ENCODE measurements around the gene TRPV6. TPM values are rescaled to one million over a fixed set of nuclear protein-coding genes. Genes with fewer than 3 reads are reported as not detected.

TRPV6 gene
- total RNA-seq, 5 donors from 2014 or later (not counting 1 experiment from before 2014, with no cell fraction given), result not detected

DNA sequence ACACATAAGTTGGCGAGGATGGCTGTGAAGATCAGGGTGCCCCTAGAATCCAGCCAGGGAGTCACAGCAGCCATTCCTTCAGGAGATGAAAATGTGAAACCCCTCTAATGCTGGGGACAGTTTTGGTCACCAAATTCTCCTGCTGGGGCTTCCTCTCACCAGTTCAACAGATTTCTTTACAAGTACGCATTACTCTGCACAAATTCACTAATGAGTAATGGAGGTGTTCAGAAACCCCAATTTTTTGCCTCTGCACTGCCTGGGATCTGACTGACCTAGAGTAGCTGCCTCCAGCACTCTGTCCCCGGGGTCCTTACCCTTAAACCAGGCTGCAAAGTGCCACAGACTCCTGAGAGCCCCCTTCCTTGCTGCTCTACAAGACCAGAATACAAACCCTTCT, 31.9 kb upstream of the TRPV6 start:
- H3K4me1 Mint-ChIP-seq, result no peaks in the 10 kb centered on the region
- CTCF ChIA-PET, result no interaction called here
- Histone ChIP-seq H3K4me1 (ENCODE audit: control insufficient read depth in 1 of 2, extremely low read depth in 1 of 2, insufficient read depth in 2 of 2, low read length in 2 of 2) (no peaks in the 10 kb centered on the region), H3K9me3 (no peaks in the 10 kb centered on the region), H3K27me3 (replicated peaks in 1 of 2; ENCODE audit: control insufficient read depth in 2 of 2, extremely low read depth in 1 of 2, insufficient read depth in 2 of 2, low read length in 1 of 2) (peaks cover 0 to 17% of the 10 kb centered on the region in 2 experiments), H3K4me3 (ENCODE audit: control insufficient read depth in 1 of 2, extremely low read depth in 1 of 2, low read length in 1 of 2) (no peak overlapping the region), H3K27ac (ENCODE audit: low read length) (no peak overlapping the region), H3K36me3 (ENCODE audit: control insufficient read depth in 2 of 2, extremely low read depth in 1 of 2, insufficient read depth in 1 of 2, low read length in 1 of 2) (no peaks in the 10 kb centered on the region)
- no CpG with 5 or more reads among the region's 3 CpGs for WGBS (ENCODE audit: insufficient coverage)
- peaks cover 0 to 14% of the 10 kb centered on the region in 2 donors for H3K27me3 Mint-ChIP-seq
- no peaks in the 10 kb centered on the region for H3K36me3 Mint-ChIP-seq
- no peak overlapping the region for H3K4me3 Mint-ChIP-seq
- DNase-seq (no peak), ATAC-seq (replicated peaks in 1 of 4) (no peak)
- POLR2A ChIA-PET, result no interaction called here
- no peaks in the 10 kb centered on the region for H3K9me3 Mint-ChIP-seq
- H3K27ac Mint-ChIP-seq, result no peak overlapping the region

GRCh38 chr7:142916508-142916907, 31.0 kb upstream of the TRPV6 start:
- Histone ChIP-seq H3K27me3 (replicated peaks in 1 of 2; ENCODE audit: control insufficient read depth in 2 of 2, extremely low read depth in 1 of 2, insufficient read depth in 2 of 2, low read length in 1 of 2) (peaks cover 0 to 17% of the 10 kb centered on the region in 2 experiments), H3K27ac (ENCODE audit: low read length) (no peak overlapping the region), H3K9me3 (no peaks in the 10 kb centered on the region), H3K4me1 (ENCODE audit: control insufficient read depth in 1 of 2, extremely low read depth in 1 of 2, insufficient read depth in 2 of 2, low read length in 2 of 2) (no peaks in the 10 kb centered on the region), H3K4me3 (ENCODE audit: control insufficient read depth in 1 of 2, extremely low read depth in 1 of 2, low read length in 1 of 2) (no peak overlapping the region), H3K36me3 (ENCODE audit: control insufficient read depth in 2 of 2, extremely low read depth in 1 of 2, insufficient read depth in 1 of 2, low read length in 1 of 2) (no peaks in the 10 kb centered on the region)
- no peaks in the 10 kb centered on the region for H3K4me1 Mint-ChIP-seq
- peaks cover 1 to 18% of the 10 kb centered on the region in 2 donors for H3K27me3 Mint-ChIP-seq
- no CpG with 5 or more reads among the region's 2 CpGs for WGBS (ENCODE audit: insufficient coverage)
- no peaks in the 10 kb centered on the region for H3K36me3 Mint-ChIP-seq
- H3K27ac Mint-ChIP-seq, result no peak overlapping the region
- ChIA-PET CTCF (interaction anchor here in 1 of 2 donors (0.6 kb wide), 1 partner anchor 417 kb away, joined by 4 read pairs; no protein-coding TSS in a partner anchor), POLR2A (no interaction called here)
- no peak overlapping the region for H3K4me3 Mint-ChIP-seq
- ATAC-seq (replicated peaks in 1 of 4), result no peak
- no peak for DNase-seq
- H3K9me3 Mint-ChIP-seq, result no peaks in the 10 kb centered on the region

- no peak for ATAC-seq (replicated peaks in 1 of 4)
- H3K4me1 Mint-ChIP-seq, result no peaks in the 10 kb centered on the region
- H3K4me3 ChIP-seq (ENCODE audit: control insufficient read depth in 1 of 2, extremely low read depth in 1 of 2, low read length in 1 of 2), result no peak overlapping the region
- H3K36me3 Mint-ChIP-seq, result no peaks in the 10 kb centered on the region
- ChIA-PET CTCF (interaction anchor here in 1 of 2 donors (0.6 kb wide), 1 partner anchor 197 kb away, joined by 4 read pairs; no protein-coding TSS in a partner anchor), POLR2A (no interaction called here)
- H3K27me3 ChIP-seq (replicated peaks in 1 of 2; ENCODE audit: control insufficient read depth in 2 of 2, extremely low read depth in 1 of 2, insufficient read depth in 2 of 2, low read length in 1 of 2), result peaks cover 0 to 21% of the 10 kb centered on the region in 2 experiments
- no peak overlapping the region for H3K4me3 Mint-ChIP-seq
- H3K27ac Mint-ChIP-seq, result no peak overlapping the region
- no peaks in the 10 kb centered on the region for H3K9me3 ChIP-seq
- peaks cover 8 to 20% of the 10 kb centered on the region in 2 donors for H3K27me3 Mint-ChIP-seq
- no peak overlapping the region for H3K27ac ChIP-seq (ENCODE audit: low read length)
- no peaks in the 10 kb centered on the region for H3K36me3 ChIP-seq (ENCODE audit: control insufficient read depth in 2 of 2, extremely low read depth in 1 of 2, insufficient read depth in 1 of 2, low read length in 1 of 2)
- H3K9me3 Mint-ChIP-seq, result no peaks in the 10 kb centered on the region
- no peaks in the 10 kb centered on the region for H3K4me1 ChIP-seq (ENCODE audit: control insufficient read depth in 1 of 2, extremely low read depth in 1 of 2, insufficient read depth in 2 of 2, low read length in 2 of 2)
- no peak for DNase-seq
- WGBS (ENCODE audit: insufficient coverage), result 80% methylated on average over 3 of the region's 8 CpGs
Measured at GRCh38 chr7:142915315-142915714, 29.8 kb upstream of the TRPV6 start.

DNA sequence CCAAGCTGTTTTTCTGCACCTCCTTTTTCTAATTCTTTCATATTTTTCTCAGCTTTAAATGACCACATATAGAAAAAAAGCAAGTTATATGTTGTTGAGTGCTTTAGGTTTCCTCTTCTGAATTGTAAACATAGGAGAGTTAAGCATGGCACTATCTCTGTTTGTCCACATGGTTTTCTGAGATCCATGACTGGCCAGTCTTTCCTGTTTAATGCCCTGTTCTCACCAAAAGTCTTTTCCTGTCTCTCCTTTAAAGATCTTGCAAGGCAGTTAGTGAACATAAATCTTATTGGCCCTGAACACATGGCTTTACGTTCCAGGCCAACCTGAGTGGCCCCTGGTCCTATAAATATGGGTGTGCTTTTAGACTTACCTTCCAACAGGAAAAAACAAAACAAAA, 28.6 kb upstream of the TRPV6 start:
- H3K27me3 Mint-ChIP-seq, result peaks cover 15 to 25% of the 10 kb centered on the region in 2 donors
- ChIA-PET POLR2A (no interaction called here), CTCF (no interaction called here)
- no peaks in the 10 kb centered on the region for H3K36me3 Mint-ChIP-seq
- no peaks in the 10 kb centered on the region for H3K9me3 Mint-ChIP-seq
- peaks cover 0 to 26% of the 10 kb centered on the region in 2 experiments for H3K27me3 ChIP-seq (replicated peaks in 1 of 2; ENCODE audit: control insufficient read depth in 2 of 2, extremely low read depth in 1 of 2, insufficient read depth in 2 of 2, low read length in 1 of 2)
- H3K4me3 ChIP-seq (ENCODE audit: control insufficient read depth in 1 of 2, extremely low read depth in 1 of 2, low read length in 1 of 2), result no peak overlapping the region
- H3K36me3 ChIP-seq (ENCODE audit: control insufficient read depth in 2 of 2, extremely low read depth in 1 of 2, insufficient read depth in 1 of 2, low read length in 1 of 2), result no peaks in the 10 kb centered on the region
- no CpG with 5 or more reads among the region's 1 CpG for WGBS (ENCODE audit: insufficient coverage)
- no peaks in the 10 kb centered on the region for H3K9me3 ChIP-seq
- H3K4me1 ChIP-seq (ENCODE audit: control insufficient read depth in 1 of 2, extremely low read depth in 1 of 2, insufficient read depth in 2 of 2, low read length in 2 of 2), result no peaks in the 10 kb centered on the region
- H3K4me1 Mint-ChIP-seq, result no peaks in the 10 kb centered on the region
- no peak overlapping the region for H3K27ac Mint-ChIP-seq
- no peak overlapping the region for H3K27ac ChIP-seq (ENCODE audit: low read length)
- H3K4me3 Mint-ChIP-seq, result no peak overlapping the region
- DNase-seq (no peak), ATAC-seq (replicated peaks in 1 of 4) (no peak)

DNA sequence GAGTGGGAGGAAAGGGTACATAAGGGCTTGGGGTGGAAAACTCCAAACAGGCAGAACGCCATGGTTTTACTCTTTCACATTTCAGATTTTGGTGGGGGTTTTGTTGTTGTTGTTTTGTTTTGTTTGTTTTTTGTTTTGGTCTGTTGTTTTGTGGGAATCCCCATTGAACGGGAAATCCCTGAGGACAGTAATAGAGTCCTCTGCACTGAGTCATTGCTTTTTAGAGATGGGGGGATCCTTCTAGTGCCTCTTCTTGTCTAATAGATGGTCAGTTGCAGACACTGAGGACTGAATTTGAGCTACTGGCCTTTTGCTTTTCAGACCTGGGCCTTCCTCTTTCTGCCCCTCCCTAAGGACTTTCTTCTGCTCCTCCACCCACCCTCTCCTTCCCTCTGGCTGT, 28.0 kb upstream of the TRPV6 start:
- Histone ChIP-seq H3K9me3 (no peaks in the 10 kb centered on the region), H3K4me3 (ENCODE audit: control insufficient read depth in 1 of 2, extremely low read depth in 1 of 2, low read length in 1 of 2) (no peak overlapping the region), H3K36me3 (ENCODE audit: control insufficient read depth in 2 of 2, extremely low read depth in 1 of 2, insufficient read depth in 1 of 2, low read length in 1 of 2) (no peaks in the 10 kb centered on the region), H3K27ac (ENCODE audit: low read length) (no peak overlapping the region), H3K4me1 (ENCODE audit: control insufficient read depth in 1 of 2, extremely low read depth in 1 of 2, insufficient read depth in 2 of 2, low read length in 2 of 2) (no peaks in the 10 kb centered on the region), H3K27me3 (replicated peaks in 1 of 2; ENCODE audit: control insufficient read depth in 2 of 2, extremely low read depth in 1 of 2, insufficient read depth in 2 of 2, low read length in 1 of 2) (peaks cover 0 to 24% of the 10 kb centered on the region in 2 experiments)
- DNase-seq, result no peak
- ChIA-PET CTCF (interaction anchor here in 1 of 2 donors (0.6 kb wide), 1 partner anchor 93 kb away, joined by 3 read pairs; no protein-coding TSS in a partner anchor), POLR2A (no interaction called here)
- Mint-ChIP-seq H3K9me3 (no peaks in the 10 kb centered on the region), H3K4me3 (no peak overlapping the region), H3K36me3 (no peaks in the 10 kb centered on the region), H3K4me1 (no peaks in the 10 kb centered on the region), H3K27ac (no peak overlapping the region), H3K27me3 (peaks cover 21 to 30% of the 10 kb centered on the region in 2 donors)
- ATAC-seq (replicated peaks in 1 of 4), result no peak
- WGBS (ENCODE audit: insufficient coverage), result no CpG with 5 or more reads among the region's 2 CpGs

- Histone ChIP-seq H3K9me3 (no peaks in the 10 kb centered on the region), H3K27ac (ENCODE audit: low read length) (no peak overlapping the region), H3K27me3 (replicated peaks in 1 of 2; ENCODE audit: control insufficient read depth in 2 of 2, extremely low read depth in 1 of 2, insufficient read depth in 2 of 2, low read length in 1 of 2) (peaks cover 0 to 29% of the 10 kb centered on the region in 2 experiments), H3K4me1 (ENCODE audit: control insufficient read depth in 1 of 2, extremely low read depth in 1 of 2, insufficient read depth in 2 of 2, low read length in 2 of 2) (no peaks in the 10 kb centered on the region), H3K4me3 (ENCODE audit: control insufficient read depth in 1 of 2, extremely low read depth in 1 of 2, low read length in 1 of 2) (no peak overlapping the region), H3K36me3 (ENCODE audit: control insufficient read depth in 2 of 2, extremely low read depth in 1 of 2, insufficient read depth in 1 of 2, low read length in 1 of 2) (no peaks in the 10 kb centered on the region)
- Mint-ChIP-seq H3K36me3 (no peaks in the 10 kb centered on the region), H3K27me3 (peaks cover 22 to 35% of the 10 kb centered on the region in 2 donors), H3K9me3 (no peaks in the 10 kb centered on the region), H3K4me1 (no peaks in the 10 kb centered on the region), H3K27ac (no peak overlapping the region), H3K4me3 (no peak overlapping the region)
- 61% methylated on average over 3 of the region's 3 CpGs for WGBS (ENCODE audit: insufficient coverage)
- ATAC-seq (replicated peaks in 1 of 4), result no peak
- ChIA-PET CTCF (interaction anchor here in 1 of 2 donors (0.6 kb wide), 1 partner anchor 93 kb away, joined by 3 read pairs; no protein-coding TSS in a partner anchor), POLR2A (no interaction called here)
- DNase-seq, result no peak
Measured at GRCh38 chr7:142913051-142913450, 27.5 kb upstream of the TRPV6 start.

DNA sequence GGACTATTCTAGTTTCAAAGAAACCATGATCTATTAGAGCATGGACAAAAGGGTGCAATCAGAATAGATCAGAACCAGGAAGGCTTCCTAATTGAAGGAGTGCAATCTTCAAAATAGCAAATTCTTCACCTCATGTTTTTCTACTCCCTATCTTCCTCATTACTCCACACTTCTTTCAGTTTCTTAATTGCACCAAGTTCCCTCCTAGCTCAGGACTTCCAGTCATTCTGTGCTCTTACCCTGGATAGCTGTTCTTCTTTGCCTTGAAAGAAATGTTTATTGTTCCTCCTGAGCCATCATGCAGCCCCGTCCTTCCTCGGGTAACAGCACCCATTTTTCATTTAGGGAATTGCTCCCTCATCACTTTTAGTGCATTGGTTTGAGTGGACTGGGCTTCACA, 24.9 kb upstream of the TRPV6 start:
- H3K27ac Mint-ChIP-seq, result no peak overlapping the region
- ChIA-PET POLR2A (no interaction called here), CTCF (no interaction called here)
- WGBS (ENCODE audit: insufficient coverage), result no CpG with 5 or more reads among the region's 2 CpGs
- DNase-seq (no peak), ATAC-seq (replicated peaks in 1 of 4) (no peak)
- peaks cover 31 to 41% of the 10 kb centered on the region in 2 donors for H3K27me3 Mint-ChIP-seq
- H3K4me3 Mint-ChIP-seq, result no peak overlapping the region
- no peaks in the 10 kb centered on the region for H3K36me3 Mint-ChIP-seq
- H3K4me3 ChIP-seq (ENCODE audit: control insufficient read depth in 1 of 2, extremely low read depth in 1 of 2, low read length in 1 of 2), result no peak overlapping the region
- no peak overlapping the region for H3K27ac ChIP-seq (ENCODE audit: low read length)
- H3K27me3 ChIP-seq (replicated peaks in 1 of 2; ENCODE audit: control insufficient read depth in 2 of 2, extremely low read depth in 1 of 2, insufficient read depth in 2 of 2, low read length in 1 of 2), result peaks cover 0 to 24% of the 10 kb centered on the region in 2 experiments
- H3K9me3 Mint-ChIP-seq, result no peaks in the 10 kb centered on the region
- H3K36me3 ChIP-seq (ENCODE audit: control insufficient read depth in 2 of 2, extremely low read depth in 1 of 2, insufficient read depth in 1 of 2, low read length in 1 of 2), result no peaks in the 10 kb centered on the region
- H3K4me1 Mint-ChIP-seq, result no peaks in the 10 kb centered on the region
- no peaks in the 10 kb centered on the region for H3K9me3 ChIP-seq
- no peaks in the 10 kb centered on the region for H3K4me1 ChIP-seq (ENCODE audit: control insufficient read depth in 1 of 2, extremely low read depth in 1 of 2, insufficient read depth in 2 of 2, low read length in 2 of 2)

All from T-cell (primary cell).